ENCODE measurements around the gene CDKAL1.

CDKAL1 gene

GRCh38 chr6:21067521-21067920 lies 533.3 kb downstream of the CDKAL1 start:
- Mint-ChIP-seq H3K9me3 (peaks cover 28% of the 10 kb centered on the region), H3K4me3 (no peak overlapping the region), H3K36me3 (ENCODE audit: low read depth) (peaks cover 32% of the 10 kb centered on the region), H3K27ac (no peak overlapping the region), H3K4me1 (ENCODE audit: low read depth) (no peaks in the 10 kb centered on the region), H3K27me3 (no peaks in the 10 kb centered on the region)
- intact Hi-C loops (cut with micrococcal nuclease), result no loop called here

GRCh38 chr6:21070620-21071019 lies 536.4 kb downstream of the CDKAL1 start:
- Mint-ChIP-seq H3K4me3 (no peak overlapping the region), H3K4me1 (ENCODE audit: low read depth) (no peaks in the 10 kb centered on the region), H3K9me3 (peaks cover 39% of the 10 kb centered on the region), H3K27ac (no peak overlapping the region), H3K27me3 (no peaks in the 10 kb centered on the region), H3K36me3 (ENCODE audit: low read depth) (peaks cover 42% of the 10 kb centered on the region)
- intact Hi-C loops (cut with micrococcal nuclease), result no loop called here

- peaks cover 45% of the 10 kb centered on the region for H3K9me3 Mint-ChIP-seq
- no peak overlapping the region for H3K27ac Mint-ChIP-seq
- H3K27me3 Mint-ChIP-seq, result no peaks in the 10 kb centered on the region
- peaks cover 34% of the 10 kb centered on the region for H3K36me3 Mint-ChIP-seq (ENCODE audit: low read depth)
- no peak overlapping the region for H3K4me3 Mint-ChIP-seq
- no peaks in the 10 kb centered on the region for H3K4me1 Mint-ChIP-seq (ENCODE audit: low read depth)
- intact Hi-C loops (cut with micrococcal nuclease), result no loop called here
These were observed 537.7 kb downstream of the CDKAL1 start for GRCh38 chr6:21071780-21072468.

GRCh38 chr6:21073318-21073839 lies 539.1 kb downstream of the CDKAL1 start:
- no peak overlapping the region for H3K4me3 Mint-ChIP-seq
- H3K4me1 Mint-ChIP-seq (ENCODE audit: low read depth), result no peaks in the 10 kb centered on the region
- H3K9me3 Mint-ChIP-seq, result peaks cover 56% of the 10 kb centered on the region
- intact Hi-C loops (cut with micrococcal nuclease), result no loop called here
- no peaks in the 10 kb centered on the region for H3K27me3 Mint-ChIP-seq
- peaks cover 30% of the 10 kb centered on the region for H3K36me3 Mint-ChIP-seq (ENCODE audit: low read depth)
- H3K27ac Mint-ChIP-seq, result no peak overlapping the region

- H3K27ac Mint-ChIP-seq, result no peak overlapping the region
- no peaks in the 10 kb centered on the region for H3K27me3 Mint-ChIP-seq
- H3K4me3 Mint-ChIP-seq, result no peak overlapping the region
- H3K4me1 Mint-ChIP-seq (ENCODE audit: low read depth), result no peaks in the 10 kb centered on the region
- intact Hi-C loops (cut with micrococcal nuclease), result no loop called here
- H3K9me3 Mint-ChIP-seq, result peaks cover 56% of the 10 kb centered on the region
- H3K36me3 Mint-ChIP-seq (ENCODE audit: low read depth), result peaks cover 30% of the 10 kb centered on the region
These were observed 540.2 kb downstream of the CDKAL1 start for GRCh38 chr6:21074484-21074883.

GRCh38 chr6:21075986-21076385 lies 541.7 kb downstream of the CDKAL1 start:
- H3K4me3 Mint-ChIP-seq, result no peak overlapping the region
- intact Hi-C loops (cut with micrococcal nuclease), result no loop called here
- H3K27ac Mint-ChIP-seq, result no peak overlapping the region
- peaks cover 22% of the 10 kb centered on the region for H3K36me3 Mint-ChIP-seq (ENCODE audit: low read depth)
- H3K9me3 Mint-ChIP-seq, result peaks cover 43% of the 10 kb centered on the region
- no peaks in the 10 kb centered on the region for H3K4me1 Mint-ChIP-seq (ENCODE audit: low read depth)
- H3K27me3 Mint-ChIP-seq, result no peaks in the 10 kb centered on the region

GRCh38 chr6:21078497-21078896 lies 544.2 kb downstream of the CDKAL1 start:
- Mint-ChIP-seq H3K27ac (no peak overlapping the region), H3K4me1 (ENCODE audit: low read depth) (no peaks in the 10 kb centered on the region), H3K27me3 (no peaks in the 10 kb centered on the region), H3K36me3 (ENCODE audit: low read depth) (peaks cover 1% of the 10 kb centered on the region), H3K9me3 (peaks cover 18% of the 10 kb centered on the region), H3K4me3 (no peak overlapping the region)
- intact Hi-C loops (cut with micrococcal nuclease), result no loop called here

GRCh38 chr6:21079468-21080048 lies 545.3 kb downstream of the CDKAL1 start:
- no peak overlapping the region for H3K4me3 Mint-ChIP-seq
- H3K9me3 Mint-ChIP-seq, result peaks cover 18% of the 10 kb centered on the region
- no peaks in the 10 kb centered on the region for H3K36me3 Mint-ChIP-seq (ENCODE audit: low read depth)
- H3K27me3 Mint-ChIP-seq, result no peaks in the 10 kb centered on the region
- no peak overlapping the region for H3K27ac Mint-ChIP-seq
- intact Hi-C loops (cut with micrococcal nuclease), result no loop called here
- no peaks in the 10 kb centered on the region for H3K4me1 Mint-ChIP-seq (ENCODE audit: low read depth)

GRCh38 chr6:21080221-21080620 lies 546.0 kb downstream of the CDKAL1 start:
- Mint-ChIP-seq H3K27ac (no peak overlapping the region), H3K4me3 (no peak overlapping the region), H3K9me3 (peaks cover 18% of the 10 kb centered on the region), H3K27me3 (no peaks in the 10 kb centered on the region), H3K36me3 (ENCODE audit: low read depth) (no peaks in the 10 kb centered on the region), H3K4me1 (ENCODE audit: low read depth) (peaks cover 6% of the 10 kb centered on the region)
- intact Hi-C loops (cut with micrococcal nuclease), result no loop called here

GRCh38 chr6:21082091-21082490 lies 547.8 kb downstream of the CDKAL1 start:
- Mint-ChIP-seq H3K4me3 (no peak overlapping the region), H3K27me3 (no peaks in the 10 kb centered on the region), H3K27ac (no peak overlapping the region), H3K36me3 (ENCODE audit: low read depth) (no peaks in the 10 kb centered on the region), H3K4me1 (ENCODE audit: low read depth) (peaks cover 10% of the 10 kb centered on the region), H3K9me3 (peaks cover 10% of the 10 kb centered on the region)
- intact Hi-C loops (cut with micrococcal nuclease), result no loop called here

- intact Hi-C loops (cut with micrococcal nuclease), result no loop called here
- peaks cover 10% of the 10 kb centered on the region for H3K4me1 Mint-ChIP-seq (ENCODE audit: low read depth)
- H3K4me3 Mint-ChIP-seq, result no peak overlapping the region
- no peaks in the 10 kb centered on the region for H3K9me3 Mint-ChIP-seq
- no peak overlapping the region for H3K27ac Mint-ChIP-seq
- H3K36me3 Mint-ChIP-seq (ENCODE audit: low read depth), result no peaks in the 10 kb centered on the region
- H3K27me3 Mint-ChIP-seq, result no peaks in the 10 kb centered on the region
These were observed 549.5 kb downstream of the CDKAL1 start for GRCh38 chr6:21083708-21084107.

GRCh38 chr6:21084656-21085055 lies 550.4 kb downstream of the CDKAL1 start:
- Mint-ChIP-seq H3K36me3 (ENCODE audit: low read depth) (no peaks in the 10 kb centered on the region), H3K4me1 (ENCODE audit: low read depth) (peaks cover 10% of the 10 kb centered on the region), H3K9me3 (no peaks in the 10 kb centered on the region), H3K27me3 (no peaks in the 10 kb centered on the region), H3K4me3 (no peak overlapping the region), H3K27ac (no peak overlapping the region)
- intact Hi-C loops (cut with micrococcal nuclease), result no loop called here

- intact Hi-C loops (cut with micrococcal nuclease), result no loop called here
These were observed 551.0 kb downstream of the CDKAL1 start for GRCh38 chr6:21085211-21085610.

GRCh38 chr6:21085643-21086042 lies 551.4 kb downstream of the CDKAL1 start:
- intact Hi-C loops (cut with micrococcal nuclease), result no loop called here
- Mint-ChIP-seq H3K36me3 (ENCODE audit: low read depth) (no peaks in the 10 kb centered on the region), H3K4me1 (ENCODE audit: low read depth) (peaks cover 10% of the 10 kb centered on the region), H3K4me3 (no peak overlapping the region), H3K27me3 (no peaks in the 10 kb centered on the region), H3K27ac (no peak overlapping the region), H3K9me3 (no peaks in the 10 kb centered on the region)

More at GRCh38 chr6:21085211-21085610, 551.0 kb downstream of the CDKAL1 start:
- Mint-ChIP-seq H3K4me1 (ENCODE audit: low read depth) (peaks cover 10% of the 10 kb centered on the region), H3K27ac (no peak overlapping the region), H3K4me3 (no peak overlapping the region), H3K27me3 (no peaks in the 10 kb centered on the region), H3K9me3 (no peaks in the 10 kb centered on the region), H3K36me3 (ENCODE audit: low read depth) (no peaks in the 10 kb centered on the region)

GRCh38 chr6:21087188-21087587 lies 552.9 kb downstream of the CDKAL1 start:
- Mint-ChIP-seq H3K9me3 (no peaks in the 10 kb centered on the region), H3K27me3 (no peaks in the 10 kb centered on the region), H3K36me3 (ENCODE audit: low read depth) (peaks cover under 1% of the 10 kb centered on the region), H3K4me1 (ENCODE audit: low read depth) (peaks cover 11% of the 10 kb centered on the region), H3K4me3 (no peak overlapping the region), H3K27ac (no peak overlapping the region)
- intact Hi-C loops (cut with micrococcal nuclease), result no loop called here

Data from dendritic cell treated with granulocyte-macrophage colony-stimulating factor and Interleukin-4, amounts not matched to agents 40 ng/mL and 50 ng/mL, for 4 days (primary cell).